ENCODE results near the gene SRRM1. TPM values are rescaled to one million over a fixed set of nuclear protein-coding genes. Genes with fewer than 3 reads are reported as not detected.

The SRRM1 gene
- total RNA-seq, 4 donors from 2014 or later: 73.0 to 323 (median 97.0) TPM

GRCh38 chr1:24708938-24709337 lies 65.8 kb downstream of the SRRM1 start:
- TF ChIP-seq POLR2A (IDR thresholded peaks at IDR 0.05): no peak
- TF ChIP-seq EP300 (IDR thresholded peaks at IDR 0.05): no peak
- TF ChIP-seq, protein P1, sequence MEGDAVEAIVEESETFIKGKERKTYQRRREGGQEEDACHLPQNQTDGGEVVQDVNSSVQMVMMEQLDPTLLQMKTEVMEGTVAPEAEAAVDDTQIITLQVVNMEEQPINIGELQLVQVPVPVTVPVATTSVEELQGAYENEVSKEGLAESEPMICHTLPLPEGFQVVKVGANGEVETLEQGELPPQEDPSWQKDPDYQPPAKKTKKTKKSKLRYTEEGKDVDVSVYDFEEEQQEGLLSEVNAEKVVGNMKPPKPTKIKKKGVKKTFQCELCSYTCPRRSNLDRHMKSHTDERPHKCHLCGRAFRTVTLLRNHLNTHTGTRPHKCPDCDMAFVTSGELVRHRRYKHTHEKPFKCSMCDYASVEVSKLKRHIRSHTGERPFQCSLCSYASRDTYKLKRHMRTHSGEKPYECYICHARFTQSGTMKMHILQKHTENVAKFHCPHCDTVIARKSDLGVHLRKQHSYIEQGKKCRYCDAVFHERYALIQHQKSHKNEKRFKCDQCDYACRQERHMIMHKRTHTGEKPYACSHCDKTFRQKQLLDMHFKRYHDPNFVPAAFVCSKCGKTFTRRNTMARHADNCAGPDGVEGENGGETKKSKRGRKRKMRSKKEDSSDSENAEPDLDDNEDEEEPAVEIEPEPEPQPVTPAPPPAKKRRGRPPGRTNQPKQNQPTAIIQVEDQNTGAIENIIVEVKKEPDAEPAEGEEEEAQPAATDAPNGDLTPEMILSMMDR (IDR thresholded peaks at IDR 0.05): no peak
- TF ChIP-seq POLR2AphosphoS5 (IDR thresholded peaks at IDR 0.05): no peak
- no peak overlapping the region for H3K4me3 ChIP-seq
- no peaks in the 10 kb centered on the region for H3K9me3 ChIP-seq
- H3K27me3 ChIP-seq: no peaks in the 10 kb centered on the region
- H3K36me3 ChIP-seq: no peaks in the 10 kb centered on the region
- 79% methylated on average over 4 of the region's 4 CpGs for WGBS
- H3K4me1 ChIP-seq: peaks cover 15% of the 10 kb centered on the region
- DNase-seq (ENCODE audit: low spot score in 2 of 2): no peak
- no peak overlapping the region for H3K27ac ChIP-seq

DNA sequence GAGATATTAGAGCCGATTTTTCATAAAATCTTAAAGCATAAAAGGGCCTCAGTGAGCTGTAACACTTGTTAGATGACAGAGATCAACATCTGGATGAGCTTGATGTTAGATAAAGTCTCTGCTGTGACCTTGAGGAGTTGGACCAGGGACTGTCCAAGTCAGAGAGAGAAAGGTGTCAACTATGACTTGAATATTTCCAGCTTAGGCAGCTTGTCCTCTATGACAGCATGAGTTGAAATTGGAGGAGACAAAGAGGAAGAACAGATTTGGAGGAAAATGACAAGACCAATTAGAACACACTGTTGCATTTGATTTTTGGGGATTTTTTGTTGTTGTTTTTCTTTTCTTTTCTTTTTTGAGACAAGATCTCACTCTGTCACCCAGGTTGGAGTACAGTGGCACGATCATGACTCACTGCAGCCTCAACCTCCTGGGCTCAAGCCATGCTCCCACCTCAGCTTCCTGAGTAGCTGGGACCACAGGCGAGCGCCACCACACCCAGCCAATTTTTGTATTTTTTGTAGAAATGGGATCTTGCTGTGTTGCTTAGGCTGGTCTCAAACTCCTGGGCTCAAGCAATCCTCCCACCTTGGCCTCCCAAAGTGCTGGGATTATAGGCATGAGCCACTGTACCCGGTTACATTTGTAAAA lies 66.8 kb downstream of the SRRM1 start:
- 78% methylated on average over 5 of the region's 5 CpGs for WGBS
- Histone ChIP-seq H3K4me3 (no peak overlapping the region), H3K36me3 (no peaks in the 10 kb centered on the region), H3K9me3 (no peaks in the 10 kb centered on the region), H3K4me1 (peaks cover 8% of the 10 kb centered on the region), H3K27ac (no peak overlapping the region), H3K27me3 (no peaks in the 10 kb centered on the region)
- TF ChIP-seq EP300 (IDR thresholded peaks at IDR 0.05) (no peak), POLR2A (IDR thresholded peaks at IDR 0.05) (no peak), POLR2AphosphoS5 (IDR thresholded peaks at IDR 0.05) (no peak)
- TF ChIP-seq, protein P1 (IDR thresholded peaks at IDR 0.05): no peak
- no peak for DNase-seq (ENCODE audit: low spot score in 2 of 2)

DNA sequence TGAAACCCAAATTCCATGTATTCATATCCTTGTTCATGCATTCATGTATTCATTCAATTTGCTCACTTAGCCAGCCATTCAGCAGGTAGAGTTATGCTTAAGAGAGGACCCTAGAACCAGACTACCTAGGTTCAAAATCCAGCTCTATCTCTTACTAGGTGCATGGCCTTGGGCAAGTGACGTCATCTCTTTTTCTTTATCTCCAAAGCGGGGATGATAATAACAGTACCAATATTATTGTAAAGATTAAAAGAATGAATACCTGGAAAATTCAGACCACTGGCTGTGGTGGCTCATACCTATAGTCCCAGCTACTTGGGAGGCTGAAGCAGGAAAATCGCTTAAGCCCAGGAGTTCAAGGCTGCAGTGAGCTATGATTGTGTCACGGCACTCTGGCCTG lies 68.2 kb downstream of the SRRM1 start:
- Histone ChIP-seq H3K27me3 (no peaks in the 10 kb centered on the region), H3K4me1 (no peaks in the 10 kb centered on the region), H3K9me3 (no peaks in the 10 kb centered on the region), H3K36me3 (no peaks in the 10 kb centered on the region), H3K27ac (no peak overlapping the region), H3K4me3 (no peak overlapping the region)
- TF ChIP-seq EP300 (IDR thresholded peaks at IDR 0.05): no peak
- no peak for TF ChIP-seq POLR2AphosphoS5 (IDR thresholded peaks at IDR 0.05)
- TF ChIP-seq, protein P1 (IDR thresholded peaks at IDR 0.05): no peak
- TF ChIP-seq POLR2A (IDR thresholded peaks at IDR 0.05): no peak
- WGBS: 95% methylated on average over 4 of the region's 4 CpGs
- DNase-seq (ENCODE audit: low spot score in 2 of 2): no peak

GRCh38 chr1:24713176-24713575 lies 70.1 kb downstream of the SRRM1 start:
- Histone ChIP-seq H3K4me1 (peaks cover 1% of the 10 kb centered on the region), H3K27me3 (no peaks in the 10 kb centered on the region), H3K9me3 (no peaks in the 10 kb centered on the region), H3K4me3 (no peak overlapping the region), H3K27ac (no peak overlapping the region), H3K36me3 (no peaks in the 10 kb centered on the region)
- 88% methylated on average over 4 of the region's 4 CpGs for WGBS
- DNase-seq (ENCODE audit: low spot score in 2 of 2): no peak
- TF ChIP-seq POLR2AphosphoS5 (IDR thresholded peaks at IDR 0.05) (no peak), POLR2A (IDR thresholded peaks at IDR 0.05) (no peak), EP300 (IDR thresholded peaks at IDR 0.05) (no peak)
- TF ChIP-seq, protein P1 (IDR thresholded peaks at IDR 0.05): no peak

- Histone ChIP-seq H3K4me1 (peaks cover 7% of the 10 kb centered on the region), H3K4me3 (no peak overlapping the region), H3K9me3 (no peaks in the 10 kb centered on the region), H3K27me3 (no peaks in the 10 kb centered on the region), H3K36me3 (no peaks in the 10 kb centered on the region), H3K27ac (no peak overlapping the region)
- no peak for DNase-seq (ENCODE audit: low spot score in 2 of 2)
- 82% methylated on average over 5 of the region's 5 CpGs for WGBS
- TF ChIP-seq POLR2A (IDR thresholded peaks at IDR 0.05): no peak
Measured at GRCh38 chr1:24713736-24714135, 70.6 kb downstream of the SRRM1 start.
